Liver (tissue), 3 donors: ENCODE measurements around the gene PALLD.

Source experiments
- ATF3 ChIP-seq: IDR thresholded peaks from 2 replicates; pipeline ENCODE4 v1.6.1; 2016; ENCODE audit warnings: antibody characterized with exemption
- CTCF ChIP-seq: fragments of 150-350 bp; IDR thresholded peaks from 2 replicates; pipeline ENCODE4 v1.5.1; 2017; ENCODE audit warnings: improper control_type of control experiment, low read depth, low read length; ENCODE audit not compliant: missing input control
- MAX ChIP-seq: IDR thresholded peaks from 2 replicates; pipeline ENCODE4 v1.6.1; 2016; ENCODE audit warnings: antibody characterized with exemption
- NR2F2 ChIP-seq: IDR thresholded peaks from 2 replicates; pipeline ENCODE4 v1.6.1; 2016; ENCODE audit warnings: antibody characterized with exemption
- RAD21 ChIP-seq, 2 donors: IDR thresholded peaks; 2 replicates each; pipeline ENCODE4 v1.6.1; 2016; ENCODE audit warnings: antibody characterized with exemption in 2 of 2, mild to moderate bottlenecking in 2 of 2
- SP1 ChIP-seq: IDR thresholded peaks from 2 replicates; pipeline ENCODE4 v1.6.1; 2018; ENCODE audit warnings: antibody characterized with exemption, mild to moderate bottlenecking
- YY1 ChIP-seq: IDR thresholded peaks from 2 replicates; pipeline ENCODE4 v1.6.1; 2016; ENCODE audit warnings: antibody characterized with exemption, mild to moderate bottlenecking
- donor health status: healthy.
- donor health status: healthy.

- no peak for TF ChIP-seq CTCF
- no peak for TF ChIP-seq SP1
- no peak for TF ChIP-seq ATF3
- TF ChIP-seq MAX, result no peak
- no peak for TF ChIP-seq RAD21 (IDR thresholded peaks at IDR 0.05)
- no peak for TF ChIP-seq YY1
- no peak for TF ChIP-seq NR2F2
Observed at GRCh38 chr4:168655182-168655581, 158.3 kb downstream of the PALLD start.
